HTERT RPE-1 (cell line): Measurements from ENCODE around the gene CT45A3.
"Not testable (repeated sequence)": the region's sequence is repeated elsewhere in the genome, so short reads cannot be mapped to it uniquely, and the experiment has no call there.

Experiments
- in situ Hi-C: fragments of 300-500 bp; cut with MboI; formaldehyde crosslinking; loops from 4 replicates; pipeline ENCODE4 v1.14.3; 2020; ENCODE audit warnings: low sequenced_read_pairs

The CT45A3 gene, protein sequence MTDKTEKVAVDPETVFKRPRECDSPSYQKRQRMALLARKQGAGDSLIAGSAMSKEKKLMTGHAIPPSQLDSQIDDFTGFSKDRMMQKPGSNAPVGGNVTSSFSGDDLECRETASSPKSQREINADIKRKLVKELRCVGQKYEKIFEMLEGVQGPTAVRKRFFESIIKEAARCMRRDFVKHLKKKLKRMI

GRCh38 chrX:135768091-135768490, at the start of gene CT45A3:
CT45A3 (minus strand) TSS chrX:135768191; CDS start chrX:135764444, 3,747 bp downstream.
- in situ Hi-C loops: not testable (repeated sequence)

DNA sequence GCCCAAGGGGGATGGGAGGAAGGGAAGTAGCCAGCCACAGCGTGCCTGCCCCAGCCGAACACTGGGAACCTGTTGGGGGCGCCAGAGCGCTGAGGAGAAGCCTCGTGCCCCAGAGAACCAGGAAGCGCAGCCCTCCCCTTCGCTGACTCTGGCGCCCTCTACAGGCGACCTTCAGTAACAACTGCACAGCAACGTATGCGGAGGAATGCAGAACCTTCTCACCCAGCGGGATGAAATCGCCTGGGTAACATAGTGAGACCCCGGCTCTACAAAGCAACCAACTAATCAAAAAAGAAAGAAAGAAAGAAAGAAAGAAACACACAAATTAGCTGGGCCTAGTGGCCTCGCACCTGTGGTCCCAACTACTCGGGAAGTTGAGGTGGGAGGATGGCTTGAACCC, 34.7 kb upstream of the CT45A3 start, which contains the start of gene CT45A6:
CT45A6 (minus strand) TSS at position 101 of the 400 bp plus-strand sequence. CDS start 3,794 bp downstream, outside the sequence.
- in situ Hi-C loops: not testable (repeated sequence)

GRCh38 chrX:135785403-135785802, 17.4 kb upstream of the CT45A3 start, which contains the start of gene CT45A5:
CT45A5 (minus strand) TSS chrX:135785503; CDS start chrX:135781729, 3,774 bp downstream.
- in situ Hi-C loops: not testable (repeated sequence)

DNA sequence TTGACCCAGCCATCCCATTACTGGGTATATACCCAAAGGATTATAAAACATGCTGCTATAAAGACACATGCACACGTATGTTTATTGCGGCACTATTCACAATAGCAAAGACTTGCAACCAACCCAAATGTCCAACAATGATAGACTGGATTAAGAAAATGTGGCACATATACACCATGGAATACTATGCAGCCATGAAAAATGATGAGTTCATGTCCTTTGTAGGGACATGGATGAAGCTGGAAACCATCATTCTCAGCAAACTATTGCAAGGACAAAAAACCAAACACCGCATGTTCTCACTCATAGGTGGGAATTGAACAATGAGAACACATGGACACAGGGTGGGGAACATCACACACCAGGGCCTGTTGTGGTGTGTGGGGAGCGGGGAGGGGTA, 23.3 kb downstream of the CT45A3 start:
- in situ Hi-C loops: not testable (repeated sequence)

DNA sequence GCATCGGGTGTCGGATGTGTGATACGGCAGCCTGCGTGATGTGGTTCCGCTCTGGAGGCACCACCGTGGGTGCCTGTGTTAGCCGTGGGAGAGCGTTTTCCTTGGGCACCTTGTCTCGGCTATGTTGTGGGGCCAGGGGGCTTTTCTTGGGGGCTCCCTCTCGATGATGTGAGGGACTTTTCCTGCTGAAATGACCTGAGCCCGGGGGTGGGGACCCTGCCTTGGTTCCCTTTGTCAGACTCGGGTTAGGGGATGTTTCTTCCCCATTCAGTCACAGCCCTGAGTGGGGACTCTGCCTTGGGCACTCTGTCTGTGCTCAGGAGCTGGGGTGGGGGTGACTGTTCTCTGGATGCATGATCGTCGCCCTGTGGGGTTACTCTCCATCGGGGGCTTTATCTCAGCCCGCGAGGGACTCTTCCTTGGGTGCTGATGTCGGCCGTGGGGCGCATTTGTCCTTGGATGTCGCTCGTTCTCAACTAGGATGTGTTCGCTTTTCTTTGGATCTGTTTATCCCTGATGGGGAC, 26.7 kb downstream of the CT45A3 start:
- in situ Hi-C loops: no loop called here

GRCh38 chrX:135740681-135741149, 27.3 kb downstream of the CT45A3 start:
- in situ Hi-C loops: no loop called here

GRCh38 chrX:135737366-135738071, 30.5 kb downstream of the CT45A3 start:
- in situ Hi-C loops: no loop called here

- in situ Hi-C loops: not testable (repeated sequence)
Observed at GRCh38 chrX:135734666-135735065, 33.3 kb downstream of the CT45A3 start.

- in situ Hi-C loops: no loop called here
Observed at GRCh38 chrX:135713795-135714194, 54.2 kb downstream of the CT45A3 start.

DNA sequence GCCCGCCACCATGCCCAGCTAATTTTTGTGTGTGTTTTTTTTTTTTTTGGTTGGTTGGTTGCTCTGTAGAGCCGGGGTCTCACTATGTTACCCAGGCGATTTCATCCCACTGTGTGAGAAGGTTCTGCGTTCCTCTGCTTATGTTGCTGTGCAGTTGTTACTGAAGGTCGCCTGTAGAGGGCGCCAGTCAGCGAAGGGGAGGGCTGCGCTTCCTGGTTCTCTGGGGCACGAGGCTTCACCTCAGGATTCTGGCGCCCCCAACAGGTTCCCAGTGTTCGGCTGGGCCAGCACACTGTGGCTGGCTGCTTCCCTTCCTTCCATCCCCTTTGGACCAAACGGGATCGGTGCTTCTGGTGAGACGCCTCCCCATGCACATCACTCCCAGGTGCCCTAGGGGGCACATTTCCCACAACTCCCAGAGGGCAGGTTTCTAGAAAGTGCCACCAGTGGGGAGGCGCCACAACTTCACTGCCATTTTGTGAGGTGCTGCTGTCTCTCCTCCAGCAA, 54.8 kb downstream of the CT45A3 start, which contains the start of gene CT45A1:
CT45A1 (plus strand) TSS at position 457 of the 507 bp plus-strand sequence. CDS start 5,302 bp downstream, outside the sequence.
- in situ Hi-C loops: not testable (repeated sequence)
